H9 (cell line): Measurements from ENCODE around the gene HSPG2. TPM values are rescaled to one million over a fixed set of nuclear protein-coding genes. Genes with fewer than 3 reads are reported as not detected.

Source experiments
- DNase-seq: peaks from one replicate; pipeline ENCODE4 v3.0.0-alpha.2; 2017
- H2AFZ ChIP-seq: one replicate; pipeline ENCODE4 v1.6.1; 2013; ENCODE audit warnings: mild to moderate bottlenecking, low read length, control low read depth, moderate library complexity
- H2AK5ac ChIP-seq: 2 replicates; pipeline ENCODE4 v1.6.1; 2013; ENCODE audit warnings: low read length, control low read depth, mixed read lengths; ENCODE audit not compliant: insufficient read length
- H2BK120ac ChIP-seq: one replicate; pipeline ENCODE4 v1.6.1; 2013; ENCODE audit warnings: low read depth, mild to moderate bottlenecking, low read length, control low read depth, inconsistent platforms; ENCODE audit not compliant: poor library complexity, severe bottlenecking
- H2BK12ac ChIP-seq: 2 replicates; pipeline ENCODE4 v1.6.1; 2013; ENCODE audit warnings: low read length, control low read depth, mixed read lengths, low read depth; ENCODE audit not compliant: insufficient read length
- H2BK15ac ChIP-seq: 2 replicates; pipeline ENCODE4 v1.6.1; 2013; ENCODE audit warnings: low read depth, low read length, control low read depth
- H2BK20ac ChIP-seq: one replicate; pipeline ENCODE4 v1.6.1; 2013; ENCODE audit warnings: low read depth, mild to moderate bottlenecking, low read length, control low read depth, inconsistent platforms; ENCODE audit not compliant: poor library complexity, severe bottlenecking
- H2BK5ac ChIP-seq: 2 replicates; pipeline ENCODE4 v1.6.1; 2013; ENCODE audit warnings: low read length, control low read depth, mixed read lengths; ENCODE audit not compliant: insufficient read length
- H3K14ac ChIP-seq: 2 replicates; pipeline ENCODE4 v1.6.1; 2013; ENCODE audit warnings: low read length, control low read depth; ENCODE audit not compliant: insufficient read depth
- H3K18ac ChIP-seq: 2 replicates; pipeline ENCODE4 v1.6.1; 2013; ENCODE audit warnings: low read depth, mild to moderate bottlenecking, mixed read lengths, low read length, control low read depth; ENCODE audit not compliant: insufficient read length
- H3K23ac ChIP-seq: 2 replicates; pipeline ENCODE4 v1.6.1; 2013; ENCODE audit warnings: low read length, control low read depth, mixed read lengths, low read depth; ENCODE audit not compliant: insufficient read length
- H3K23me2 ChIP-seq: 2 replicates; pipeline ENCODE4 v1.6.1; 2013; ENCODE audit warnings: low read depth, mild to moderate bottlenecking, mixed read lengths, low read length, control low read depth; ENCODE audit not compliant: insufficient read length, poor library complexity, severe bottlenecking
- H3K27ac ChIP-seq: 2 replicates; pipeline ENCODE4 v1.5.1; 2013; ENCODE audit warnings: low read length, control low read depth, mixed read lengths, low read depth; ENCODE audit not compliant: insufficient read length
- H3K27me3 ChIP-seq: 2 replicates; pipeline ENCODE4 v1.6.1; 2013; ENCODE audit warnings: low read length, control low read depth, inconsistent platforms; ENCODE audit not compliant: insufficient read depth
- H3K4ac ChIP-seq: 2 replicates; pipeline ENCODE4 v1.6.1; 2013; ENCODE audit warnings: low read depth, mild to moderate bottlenecking, control low read depth, inconsistent platforms, low read length, moderate library complexity
- H3K4me1 ChIP-seq: 2 replicates; pipeline ENCODE4 v1.6.1; 2013; ENCODE audit warnings: low read length, control low read depth, inconsistent platforms; ENCODE audit not compliant: insufficient read depth
- H3K4me2 ChIP-seq: 2 replicates; pipeline ENCODE4 v1.6.1; 2013; ENCODE audit warnings: low read length, control low read depth, mixed read lengths; ENCODE audit not compliant: insufficient read length, insufficient read depth
- H3K56ac ChIP-seq: 2 replicates; pipeline ENCODE4 v1.6.1; 2013; ENCODE audit warnings: low read depth, mild to moderate bottlenecking, mixed read lengths, low read length, control low read depth; ENCODE audit not compliant: insufficient read length
- H3K79me1 ChIP-seq: 2 replicates; pipeline ENCODE4 v1.6.1; 2013; ENCODE audit warnings: low read depth, mild to moderate bottlenecking, moderate library complexity, low read length, control low read depth, inconsistent platforms; ENCODE audit not compliant: insufficient read depth, poor library complexity, severe bottlenecking
- H3K79me2 ChIP-seq: 2 replicates; pipeline ENCODE4 v1.6.1; 2013; ENCODE audit warnings: low read length, control low read depth, inconsistent platforms; ENCODE audit not compliant: insufficient read depth
- H3K9ac ChIP-seq: 2 replicates; pipeline ENCODE4 v1.6.1; 2013; ENCODE audit warnings: low read length, control low read depth, mixed read lengths; ENCODE audit not compliant: insufficient read length; ENCODE audit errors: extremely low read depth
- H3K9me3 ChIP-seq: one replicate; pipeline ENCODE4 v1.6.1; 2013; ENCODE audit warnings: low read depth, low read length, inconsistent platforms; ENCODE audit not compliant: control insufficient read depth
- H3T11ph ChIP-seq: one replicate; pipeline ENCODE4 v1.6.1; 2013; ENCODE audit warnings: mild to moderate bottlenecking, low read length, control low read depth, inconsistent platforms
- H4K20me1 ChIP-seq: one replicate; pipeline ENCODE4 v1.6.1; 2013; ENCODE audit not compliant: control insufficient read depth, insufficient read length, insufficient read depth
- H4K5ac ChIP-seq: 2 replicates; pipeline ENCODE4 v1.6.1; 2013; ENCODE audit warnings: low read depth, mild to moderate bottlenecking, mixed read lengths, low read length, control low read depth; ENCODE audit not compliant: insufficient read length
- H4K8ac ChIP-seq: replicated peaks from 2 replicates; pipeline ENCODE4 v1.6.1; 2013; ENCODE audit warnings: low read length, control low read depth, mixed read lengths, low read depth; ENCODE audit not compliant: insufficient read length
- H4K91ac ChIP-seq: 2 replicates; pipeline ENCODE4 v1.6.1; 2013; ENCODE audit warnings: low read depth, mild to moderate bottlenecking, moderate library complexity, mixed read lengths, low read length, control low read depth; ENCODE audit not compliant: insufficient read length
- H3K27ac Mint-ChIP-seq, 3 experiments: 2 replicates in 2 of 3; 3 replicates in 1 of 3; pipeline ENCODE4 v1.8.0; 2020 to 2021; ENCODE audit warnings: mixed read lengths in 3 of 3, mild to moderate bottlenecking in 1 of 3, moderate library complexity in 1 of 3
- H3K27me3 Mint-ChIP-seq: 2 replicates; pipeline ENCODE4 v1.8.0; 2021; ENCODE audit warnings: low read depth, mild to moderate bottlenecking, moderate library complexity, mixed read lengths
- H3K36me3 Mint-ChIP-seq, 3 experiments: 2 replicates in 2 of 3; 3 replicates in 1 of 3; pipeline ENCODE4 v1.8.0; 2020 to 2021; ENCODE audit warnings: low read depth in 3 of 3, mixed read lengths in 3 of 3; ENCODE audit not compliant: insufficient read depth in 1 of 3
- H3K4me1 Mint-ChIP-seq, 2 experiments: 2 replicates each; pipeline ENCODE4 v1.8.0; 2020; ENCODE audit warnings: mixed read lengths in 2 of 2
- H3K4me3 Mint-ChIP-seq, 2 experiments: 2 replicates in 1 of 2; 3 replicates in 1 of 2; pipeline ENCODE4 v1.8.0; 2020 to 2021; ENCODE audit warnings: mild to moderate bottlenecking in 2 of 2, mixed read lengths in 2 of 2, moderate library complexity in 1 of 2
- H3K9me3 Mint-ChIP-seq, 2 experiments: 2 replicates in 1 of 2; 3 replicates in 1 of 2; pipeline ENCODE4 v1.8.0; 2020; ENCODE audit warnings: mild to moderate bottlenecking in 2 of 2, mixed read lengths in 2 of 2, moderate library complexity in 1 of 2
- WGBS: extraction: QIAGEN DNeasy Blood & Tissue Kit; methylation state at CpG from one replicate; pipeline ENCODE4 v1.1.7; 2013; ENCODE audit warnings: missing lambda C conversion rate, low lambda C conversion rate, mixed read lengths; ENCODE audit not compliant: insufficient read length; ENCODE audit errors: extremely low coverage; 5-methylcytosine and 5-hydroxymethylcytosine counted together
- total RNA-seq: library from RNA; stranded (reverse); gene quantifications from 2 replicates; pipeline ENCODE4 v1.2.1, GENCODE V29; 2021
- TF ChIP-seq, protein P1 (sequence below): fragments of 200-600 bp; sonication (generic); conservative IDR thresholded peaks from 3 replicates; pipeline ENCODE4 v1.8.0; 2021; ENCODE audit warnings: antibody characterized with exemption, mild to moderate bottlenecking

HSPG2 gene
- total RNA-seq, 1 experiment from 2014 or later: 90.0 TPM

- Histone ChIP-seq H3K18ac (no peak overlapping the region), H4K8ac (no peak overlapping the region), H3K56ac (no peak overlapping the region), H3K14ac (no peak overlapping the region; the same call in 1 of the 2 replicates), H3K27me3 (no peaks in the 10 kb centered on the region), H3K79me1 (no peaks in the 10 kb centered on the region), H4K20me1 (peaks cover 2% of the 10 kb centered on the region), H3K9ac (no peak overlapping the region), H2BK15ac (no peak overlapping the region), H4K91ac (no peak overlapping the region), H3K4ac (no peak overlapping the region), H2BK5ac (no peak overlapping the region), H3T11ph (no peak overlapping the region), H3K9me3 (no peaks in the 10 kb centered on the region), H2AFZ (no peak overlapping the region), H2BK12ac (no peak overlapping the region), H2BK120ac (no peak overlapping the region), H3K23ac (no peak overlapping the region), H4K5ac (no peak overlapping the region), H3K27ac (no peak overlapping the region), H3K23me2 (no peaks in the 10 kb centered on the region), H2AK5ac (no peak overlapping the region), H3K4me1 (peaks cover 7% of the 10 kb centered on the region; the same call in 1 of the 2 replicates), H3K79me2 (no peaks in the 10 kb centered on the region), H3K4me2 (no peak overlapping the region), H2BK20ac (no peak overlapping the region)
- Mint-ChIP-seq H3K4me1 (peaks cover 17 to 25% of the 10 kb centered on the region in 2 experiments), H3K9me3 (no peaks in the 10 kb centered on the region), H3K27me3 (no peaks in the 10 kb centered on the region), H3K27ac (peak overlapping the region in 2 of 3 experiments; percentile 41 to 54; a peak in 5 of 7 replicates), H3K4me3 (no peak overlapping the region), H3K36me3 (peaks cover 24 to 50% (median 34%) of the 10 kb centered on the region in 3 experiments; a peak in 6 of 7 replicates)
- TF ChIP-seq, protein P1, sequence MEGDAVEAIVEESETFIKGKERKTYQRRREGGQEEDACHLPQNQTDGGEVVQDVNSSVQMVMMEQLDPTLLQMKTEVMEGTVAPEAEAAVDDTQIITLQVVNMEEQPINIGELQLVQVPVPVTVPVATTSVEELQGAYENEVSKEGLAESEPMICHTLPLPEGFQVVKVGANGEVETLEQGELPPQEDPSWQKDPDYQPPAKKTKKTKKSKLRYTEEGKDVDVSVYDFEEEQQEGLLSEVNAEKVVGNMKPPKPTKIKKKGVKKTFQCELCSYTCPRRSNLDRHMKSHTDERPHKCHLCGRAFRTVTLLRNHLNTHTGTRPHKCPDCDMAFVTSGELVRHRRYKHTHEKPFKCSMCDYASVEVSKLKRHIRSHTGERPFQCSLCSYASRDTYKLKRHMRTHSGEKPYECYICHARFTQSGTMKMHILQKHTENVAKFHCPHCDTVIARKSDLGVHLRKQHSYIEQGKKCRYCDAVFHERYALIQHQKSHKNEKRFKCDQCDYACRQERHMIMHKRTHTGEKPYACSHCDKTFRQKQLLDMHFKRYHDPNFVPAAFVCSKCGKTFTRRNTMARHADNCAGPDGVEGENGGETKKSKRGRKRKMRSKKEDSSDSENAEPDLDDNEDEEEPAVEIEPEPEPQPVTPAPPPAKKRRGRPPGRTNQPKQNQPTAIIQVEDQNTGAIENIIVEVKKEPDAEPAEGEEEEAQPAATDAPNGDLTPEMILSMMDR: peak; percentile 46; the same call in 2 of the 3 replicates
- no CpG with 5 or more reads among the region's 11 CpGs for WGBS
- DNase-seq: peak; percentile 74
Measured at GRCh38 chr1:21865943-21866706, 71.0 kb downstream of the HSPG2 start.
